Vagina (tissue), 2 donors: ENCODE results near the gene SH3RF1.

Experiments used
- CTCF ChIP-seq, 3 experiments: fragments of 450-650 bp in 2 of 3; fragments of 200-600 bp in 1 of 3; sonication (generic) in 1 of 3; IDR thresholded peaks; one replicate each; pipeline ENCODE4 v1.5.1; 2017 to 2019; ENCODE audit warnings: antibody characterized with exemption in 3 of 3, mild to moderate bottlenecking in 2 of 3, moderate library complexity in 2 of 3
- POLR2A ChIP-seq, 2 donors: fragments of 450-650 bp; IDR thresholded peaks; one replicate each; pipeline ENCODE4 v1.6.1; 2017; ENCODE audit warnings: antibody characterized with exemption in 2 of 2, mild to moderate bottlenecking in 2 of 2, moderate library complexity in 2 of 2

DNA sequence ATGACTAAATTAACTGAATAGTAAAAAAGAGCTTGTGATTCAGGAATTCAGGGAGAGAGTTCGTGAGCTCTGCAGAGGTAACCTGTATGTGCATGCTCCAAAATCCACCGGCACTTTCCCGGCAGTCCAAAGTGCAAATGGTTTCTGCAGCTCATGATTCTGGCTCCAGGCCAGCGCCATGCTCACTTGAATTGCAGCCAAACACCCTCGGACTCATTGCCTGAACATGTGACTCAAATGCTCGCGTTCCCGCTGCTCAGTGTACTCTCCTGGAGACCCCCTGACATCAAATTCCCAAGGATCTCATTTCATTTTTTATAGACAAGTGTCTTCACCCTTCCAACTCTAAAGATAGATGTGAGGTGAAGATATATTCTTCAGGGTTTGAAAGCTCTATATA, 44.1 kb upstream of the SH3RF1 start:
- TF ChIP-seq POLR2A (IDR thresholded peaks at IDR 0.05) (no peak), CTCF (IDR thresholded peaks at IDR 0.05) (no peak)
